ENCODE data around the gene RIPPLY1.

GRCh38 chrX:106932492-106932923, 29.4 kb upstream of the RIPPLY1 start:
- TF ChIP-seq, protein P1, sequence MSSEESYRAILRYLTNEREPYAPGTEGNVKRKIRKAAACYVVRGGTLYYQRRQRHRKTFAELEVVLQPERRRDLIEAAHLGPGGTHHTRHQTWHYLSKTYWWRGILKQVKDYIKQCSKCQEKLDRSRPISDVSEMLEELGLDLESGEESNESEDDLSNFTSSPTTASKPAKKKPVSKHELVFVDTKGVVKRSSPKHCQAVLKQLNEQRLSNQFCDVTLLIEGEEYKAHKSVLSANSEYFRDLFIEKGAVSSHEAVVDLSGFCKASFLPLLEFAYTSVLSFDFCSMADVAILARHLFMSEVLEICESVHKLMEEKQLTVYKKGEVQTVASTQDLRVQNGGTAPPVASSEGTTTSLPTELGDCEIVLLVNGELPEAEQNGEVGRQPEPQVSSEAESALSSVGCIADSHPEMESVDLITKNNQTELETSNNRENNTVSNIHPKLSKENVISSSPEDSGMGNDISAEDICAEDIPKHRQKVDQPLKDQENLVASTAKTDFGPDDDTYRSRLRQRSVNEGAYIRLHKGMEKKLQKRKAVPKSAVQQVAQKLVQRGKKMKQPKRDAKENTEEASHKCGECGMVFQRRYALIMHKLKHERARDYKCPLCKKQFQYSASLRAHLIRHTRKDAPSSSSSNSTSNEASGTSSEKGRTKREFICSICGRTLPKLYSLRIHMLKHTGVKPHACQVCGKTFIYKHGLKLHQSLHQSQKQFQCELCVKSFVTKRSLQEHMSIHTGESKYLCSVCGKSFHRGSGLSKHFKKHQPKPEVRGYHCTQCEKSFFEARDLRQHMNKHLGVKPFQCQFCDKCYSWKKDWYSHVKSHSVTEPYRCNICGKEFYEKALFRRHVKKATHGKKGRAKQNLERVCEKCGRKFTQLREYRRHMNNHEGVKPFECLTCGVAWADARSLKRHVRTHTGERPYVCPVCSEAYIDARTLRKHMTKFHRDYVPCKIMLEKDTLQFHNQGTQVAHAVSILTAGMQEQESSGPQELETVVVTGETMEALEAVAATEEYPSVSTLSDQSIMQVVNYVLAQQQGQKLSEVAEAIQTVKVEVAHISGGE (tag by site-specific recombination; conservative IDR thresholded peaks at IDR 0.05; ENCODE audit: low read depth), result no peak
- TF ChIP-seq REST (tag by site-specific recombination; IDR thresholded peaks at IDR 0.05) (no peak), KLF8 (tag by site-specific recombination; IDR thresholded peaks at IDR 0.05) (no peak), CTCF (tag by site-specific recombination; IDR thresholded peaks at IDR 0.05) (no peak), ZNF473 (tag by site-specific recombination; IDR thresholded peaks at IDR 0.05) (no peak), PRDM1 (tag by site-specific recombination; IDR thresholded peaks at IDR 0.05) (no peak), ZNF792 (tag by site-specific recombination; IDR thresholded peaks at IDR 0.05) (no peak), MZF1 (tag by site-specific recombination; IDR thresholded peaks at IDR 0.05; ENCODE audit: borderline replicate concordance) (no peak), YY1 (tag by site-specific recombination; IDR thresholded peaks at IDR 0.05) (no peak), ZNF423 (tag by site-specific recombination; IDR thresholded peaks at IDR 0.05) (no peak), ZNF544 (tag by site-specific recombination; IDR thresholded peaks at IDR 0.05) (no peak), ZNF426 (tag by site-specific recombination; IDR thresholded peaks at IDR 0.05) (no peak)
- TF ChIP-seq, protein P2, sequence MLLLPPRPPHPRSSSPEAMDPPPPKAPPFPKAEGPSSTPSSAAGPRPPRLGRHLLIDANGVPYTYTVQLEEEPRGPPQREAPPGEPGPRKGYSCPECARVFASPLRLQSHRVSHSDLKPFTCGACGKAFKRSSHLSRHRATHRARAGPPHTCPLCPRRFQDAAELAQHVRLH (tag by site-specific recombination; IDR thresholded peaks at IDR 0.05), result no peak
